Natural killer cell (primary cell): ENCODE data around the gene EIPR1. TPM values are rescaled to one million over a fixed set of nuclear protein-coding genes. Genes with fewer than 3 reads are reported as not detected.

ENCODE experiments used
- ATAC-seq, 3 donors: fragments of 150-1000 bp in 2 of 3; fragments of 200-7000 bp in 1 of 3; cut with Tn5 transposase; 1 replicate in 1 of 3; 2 replicates in 2 of 3; pipeline ENCODE4 v1.10.0; 2021; ENCODE audit warnings: mild to moderate bottlenecking in 2 of 3, moderate library complexity in 2 of 3
- DNase-seq, 2 donors: peaks; one replicate each; pipeline versions ENCODE4 v3.0.0 to v3.0.0-alpha.2; 2013 to 2021; ENCODE audit warnings: mixed read lengths in 1 of 2
- H3K27ac ChIP-seq: one replicate; pipeline ENCODE4 v1.5.1; 2013; ENCODE audit warnings: mild to moderate bottlenecking, low read length
- H3K27me3 ChIP-seq: one replicate; pipeline ENCODE4 v1.6.1; 2013; ENCODE audit warnings: low read length; ENCODE audit not compliant: control insufficient read depth, insufficient read depth
- H3K36me3 ChIP-seq: one replicate; pipeline ENCODE4 v1.6.1; 2013; ENCODE audit warnings: low read length; ENCODE audit not compliant: control insufficient read depth, insufficient read depth
- H3K4me1 ChIP-seq: one replicate; pipeline ENCODE4 v1.6.1; 2013; ENCODE audit warnings: low read length; ENCODE audit not compliant: control insufficient read depth, insufficient read depth
- H3K4me3 ChIP-seq: one replicate; pipeline ENCODE4 v1.5.1; 2013; ENCODE audit warnings: low read length
- H3K9me3 ChIP-seq: one replicate; pipeline ENCODE4 v1.6.1; 2013; ENCODE audit warnings: low read length; ENCODE audit not compliant: control insufficient read depth, insufficient read depth
- H3K27ac Mint-ChIP-seq, 2 donors: one replicate each; pipeline ENCODE4 v1.8.0; 2022; ENCODE audit warnings: mild to moderate bottlenecking in 2 of 2, mixed read lengths in 2 of 2, moderate library complexity in 1 of 2
- H3K27me3 Mint-ChIP-seq, 2 donors: one replicate each; pipeline ENCODE4 v1.8.0; 2022; ENCODE audit warnings: low read depth in 2 of 2, mixed read lengths in 2 of 2
- H3K36me3 Mint-ChIP-seq: one replicate; pipeline ENCODE4 v1.8.0; 2022; ENCODE audit warnings: mixed read lengths
- H3K4me1 Mint-ChIP-seq, 2 donors: one replicate each; pipeline ENCODE4 v1.8.0; 2022; ENCODE audit warnings: mixed read lengths in 2 of 2
- H3K4me3 Mint-ChIP-seq: one replicate; pipeline ENCODE4 v1.8.0; 2022; ENCODE audit warnings: mild to moderate bottlenecking, moderate library complexity, mixed read lengths
- H3K9me3 Mint-ChIP-seq, 2 donors: one replicate each; pipeline ENCODE4 v1.8.0; 2022; ENCODE audit warnings: mixed read lengths in 2 of 2
- WGBS: methylation state at CpG from one replicate; pipeline ENCODE4 v1.1.7; 2013; ENCODE audit warnings: missing lambda C conversion rate; ENCODE audit not compliant: insufficient coverage; 5-methylcytosine and 5-hydroxymethylcytosine counted together
- intact Hi-C: fragments of 100-400 bp; cut with micrococcal nuclease; formaldehyde crosslinking; loops from one replicate; pipeline ENCODE4 v1.14.2; 2022
- total RNA-seq, 4 donors: library from RNA; stranded (reverse); fragments of 120-200 nt in 1 of 4; gene quantifications; one replicate each; pipeline versions ENCODE4 v1.2.3 to v1.2.4, GENCODE V29; 2013 to 2022
- TF ChIP-seq, protein P1 (sequence below): fragments of 200-600 bp; IDR thresholded peaks from one replicate; pipeline ENCODE4 v1.8.0; 2022; ENCODE audit warnings: antibody characterized with exemption

EIPR1 gene
- total RNA-seq, 3 donors from 2014 or later (not counting 1 experiment from before 2014, with no cell fraction given), result 26.8 to 28.8 (median 27.9) TPM

DNA sequence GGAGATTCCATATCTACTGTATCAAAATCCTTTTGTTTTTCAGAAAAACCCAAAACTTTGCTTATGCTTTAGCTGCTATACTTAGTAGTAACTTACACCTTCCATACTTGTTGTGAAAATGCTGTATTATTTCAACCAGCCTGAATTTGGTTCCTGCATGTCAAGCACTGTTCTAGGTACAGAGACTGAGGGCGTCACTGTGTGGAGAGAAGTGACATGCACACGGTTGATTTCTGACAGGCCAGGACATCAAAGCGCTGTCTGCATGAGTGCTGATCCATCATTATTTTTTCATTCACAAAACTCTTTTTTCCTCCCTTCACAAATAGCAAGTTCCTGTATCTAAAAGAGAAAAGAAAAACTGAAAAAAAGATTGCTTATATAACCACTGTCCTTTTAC, 33.5 kb upstream of the EIPR1 start:
- TF ChIP-seq, protein P1, sequence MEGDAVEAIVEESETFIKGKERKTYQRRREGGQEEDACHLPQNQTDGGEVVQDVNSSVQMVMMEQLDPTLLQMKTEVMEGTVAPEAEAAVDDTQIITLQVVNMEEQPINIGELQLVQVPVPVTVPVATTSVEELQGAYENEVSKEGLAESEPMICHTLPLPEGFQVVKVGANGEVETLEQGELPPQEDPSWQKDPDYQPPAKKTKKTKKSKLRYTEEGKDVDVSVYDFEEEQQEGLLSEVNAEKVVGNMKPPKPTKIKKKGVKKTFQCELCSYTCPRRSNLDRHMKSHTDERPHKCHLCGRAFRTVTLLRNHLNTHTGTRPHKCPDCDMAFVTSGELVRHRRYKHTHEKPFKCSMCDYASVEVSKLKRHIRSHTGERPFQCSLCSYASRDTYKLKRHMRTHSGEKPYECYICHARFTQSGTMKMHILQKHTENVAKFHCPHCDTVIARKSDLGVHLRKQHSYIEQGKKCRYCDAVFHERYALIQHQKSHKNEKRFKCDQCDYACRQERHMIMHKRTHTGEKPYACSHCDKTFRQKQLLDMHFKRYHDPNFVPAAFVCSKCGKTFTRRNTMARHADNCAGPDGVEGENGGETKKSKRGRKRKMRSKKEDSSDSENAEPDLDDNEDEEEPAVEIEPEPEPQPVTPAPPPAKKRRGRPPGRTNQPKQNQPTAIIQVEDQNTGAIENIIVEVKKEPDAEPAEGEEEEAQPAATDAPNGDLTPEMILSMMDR, result no peak
- Histone ChIP-seq H3K27ac (no peak overlapping the region), H3K36me3 (peaks cover 3% of the 10 kb centered on the region), H3K27me3 (no peaks in the 10 kb centered on the region), H3K4me3 (no peak overlapping the region), H3K9me3 (no peaks in the 10 kb centered on the region), H3K4me1 (no peaks in the 10 kb centered on the region)
- no peaks in the 10 kb centered on the region for H3K36me3 Mint-ChIP-seq
- no peak overlapping the region for H3K4me3 Mint-ChIP-seq
- H3K27ac Mint-ChIP-seq, result peak overlapping the region in 1 of 2 donors; percentile 23
- no peaks in the 10 kb centered on the region for H3K9me3 Mint-ChIP-seq
- no peak for ATAC-seq
- peaks cover 8 to 23% of the 10 kb centered on the region in 2 donors for H3K4me1 Mint-ChIP-seq
- 94% methylated on average over 3 of the region's 3 CpGs for WGBS
- H3K27me3 Mint-ChIP-seq, result no peaks in the 10 kb centered on the region
- intact Hi-C loops, result no loop called here
- DNase-seq, result no peak

DNA sequence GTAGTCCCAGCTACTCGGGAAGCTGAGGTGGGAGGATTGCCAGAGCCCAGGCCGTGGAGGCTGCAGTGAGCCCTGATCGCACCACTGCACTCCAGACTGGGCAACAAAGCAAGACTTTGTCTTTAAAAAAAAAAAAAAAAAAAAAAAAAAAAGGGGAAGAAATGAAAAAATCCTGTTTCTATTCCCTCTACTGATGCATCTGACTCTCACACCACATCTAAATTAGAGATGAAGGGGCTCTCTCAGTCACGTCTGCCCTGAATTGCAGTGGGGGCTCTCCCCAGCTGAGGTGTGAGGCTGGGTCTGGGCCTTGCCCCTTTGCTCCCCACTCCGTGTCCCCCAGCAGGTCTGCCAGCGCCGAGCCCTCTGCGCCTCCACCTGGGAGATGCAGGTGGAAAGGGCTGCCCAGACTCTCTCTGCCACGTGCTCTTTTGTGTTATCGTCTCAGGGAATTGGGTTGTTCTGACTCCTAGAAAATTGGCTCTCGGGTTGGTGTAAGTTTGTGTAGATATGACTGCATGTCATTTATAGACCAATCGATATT, 32.1 kb upstream of the EIPR1 start:
- Histone ChIP-seq H3K4me1 (no peaks in the 10 kb centered on the region), H3K27ac (no peak overlapping the region), H3K9me3 (no peaks in the 10 kb centered on the region), H3K27me3 (no peaks in the 10 kb centered on the region), H3K4me3 (no peak overlapping the region), H3K36me3 (peaks cover 6% of the 10 kb centered on the region)
- DNase-seq (no peak), ATAC-seq (no peak)
- H3K27ac Mint-ChIP-seq, result no peak overlapping the region
- H3K9me3 Mint-ChIP-seq, result no peaks in the 10 kb centered on the region
- no peaks in the 10 kb centered on the region for H3K27me3 Mint-ChIP-seq
- TF ChIP-seq, protein P1, result no peak
- 80% methylated on average over 10 of the region's 12 CpGs for WGBS
- no peak overlapping the region for H3K4me3 Mint-ChIP-seq
- peaks cover 17 to 27% of the 10 kb centered on the region in 2 donors for H3K4me1 Mint-ChIP-seq
- no peaks in the 10 kb centered on the region for H3K36me3 Mint-ChIP-seq
- intact Hi-C loops, result no loop called here

DNA sequence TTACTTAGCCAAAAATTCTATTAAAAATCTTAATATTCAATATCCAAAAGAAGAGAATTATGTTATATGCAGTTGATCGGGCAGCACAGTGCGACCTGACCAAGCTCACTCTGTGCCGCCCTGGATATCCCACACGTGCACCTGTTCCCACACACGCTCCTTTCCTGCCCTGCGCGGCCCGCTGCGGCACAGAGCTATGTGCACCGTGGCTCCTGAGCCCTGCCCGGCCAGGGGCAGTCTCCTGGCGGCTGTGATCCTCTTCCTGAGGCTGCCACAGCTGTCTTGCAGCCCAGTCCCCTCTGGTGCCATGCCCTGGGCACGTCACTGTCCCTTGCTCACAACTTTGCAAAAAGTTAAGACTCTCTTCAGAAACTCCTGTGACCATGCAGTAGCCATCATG, 31.2 kb upstream of the EIPR1 start:
- no peaks in the 10 kb centered on the region for H3K9me3 Mint-ChIP-seq
- intact Hi-C loops, result no loop called here
- H3K27ac ChIP-seq, result no peak overlapping the region
- TF ChIP-seq, protein P1, result no peak
- H3K27ac Mint-ChIP-seq, result no peak overlapping the region
- H3K27me3 Mint-ChIP-seq, result no peaks in the 10 kb centered on the region
- H3K4me1 Mint-ChIP-seq, result peaks cover 24 to 34% of the 10 kb centered on the region in 2 donors
- peaks cover 10% of the 10 kb centered on the region for H3K36me3 ChIP-seq
- no peaks in the 10 kb centered on the region for H3K9me3 ChIP-seq
- DNase-seq, result no peak
- H3K27me3 ChIP-seq, result no peaks in the 10 kb centered on the region
- no peak for ATAC-seq
- H3K4me3 ChIP-seq, result no peak overlapping the region
- H3K36me3 Mint-ChIP-seq, result no peaks in the 10 kb centered on the region
- H3K4me1 ChIP-seq, result no peaks in the 10 kb centered on the region
- no peak overlapping the region for H3K4me3 Mint-ChIP-seq
- 97% methylated on average over 13 of the region's 13 CpGs for WGBS

DNA sequence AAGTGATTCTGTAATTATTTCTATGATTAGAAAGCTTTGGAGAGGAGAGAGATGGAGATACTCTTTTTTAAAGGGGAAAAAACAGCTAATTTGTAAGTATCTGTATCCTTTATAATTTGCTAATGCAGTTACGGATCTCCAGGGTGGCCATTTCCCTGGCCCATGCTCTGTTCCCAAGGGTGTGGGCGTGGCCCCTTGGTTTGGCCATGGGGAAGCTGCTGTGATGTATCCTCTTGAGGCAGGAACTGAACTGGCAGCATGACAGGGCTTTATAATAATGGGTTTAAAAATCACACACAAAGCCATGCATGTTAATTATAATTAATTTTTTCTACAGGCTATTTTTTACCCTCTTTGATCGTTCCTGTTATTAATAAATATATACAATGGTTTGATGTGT, 28.9 kb upstream of the EIPR1 start:
- no peak for ATAC-seq
- H3K4me3 ChIP-seq, result no peak overlapping the region
- 100% methylated on average over 2 of the region's 3 CpGs for WGBS
- no peaks in the 10 kb centered on the region for H3K9me3 ChIP-seq
- peaks cover 19 to 24% of the 10 kb centered on the region in 2 donors for H3K4me1 Mint-ChIP-seq
- H3K4me3 Mint-ChIP-seq, result no peak overlapping the region
- H3K4me1 ChIP-seq, result no peaks in the 10 kb centered on the region
- no peaks in the 10 kb centered on the region for H3K27me3 ChIP-seq
- TF ChIP-seq, protein P1, result no peak
- H3K36me3 ChIP-seq, result peaks cover 19% of the 10 kb centered on the region
- H3K27me3 Mint-ChIP-seq, result no peaks in the 10 kb centered on the region
- no peak overlapping the region for H3K27ac ChIP-seq
- H3K9me3 Mint-ChIP-seq, result no peaks in the 10 kb centered on the region
- DNase-seq, result no peak
- no peak overlapping the region for H3K27ac Mint-ChIP-seq
- intact Hi-C loops, result no loop called here
- H3K36me3 Mint-ChIP-seq, result no peaks in the 10 kb centered on the region
